Measurements from ENCODE around the gene TMCC3. TPM values are rescaled to one million over a fixed set of nuclear protein-coding genes. Genes with fewer than 3 reads are reported as not detected.

TMCC3 gene
- total RNA-seq, 3 donors from 2014 or later (not counting 1 experiment from before 2014, with no cell fraction given): 20.1 to 29.3 (median 21.6) TPM

DNA sequence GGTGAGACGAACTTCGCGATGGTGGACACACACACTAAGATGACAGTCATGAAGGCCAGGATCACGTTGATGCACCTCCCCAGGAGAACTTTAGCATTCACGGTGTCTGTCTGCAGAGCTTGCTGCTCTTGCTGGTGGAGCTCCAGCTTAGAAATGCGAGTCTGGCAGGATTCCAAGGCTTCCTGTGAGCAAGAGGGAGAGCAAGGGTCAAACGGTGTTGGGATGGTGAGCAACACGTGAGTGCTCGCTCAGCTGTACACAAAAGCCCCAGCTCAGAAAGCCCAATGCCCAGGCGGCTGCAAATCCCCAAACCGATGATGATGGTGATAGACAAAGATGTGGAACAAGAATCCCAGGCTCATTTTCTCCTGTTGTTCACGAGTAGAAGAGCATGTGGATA, 78.8 kb downstream of the TMCC3 start:
- ATAC-seq: no peak
- H3K27ac Mint-ChIP-seq: no peak overlapping the region
- no peaks in the 10 kb centered on the region for H3K9me3 ChIP-seq (ENCODE audit: control insufficient read depth, insufficient read depth, low read length)
- no peak for TF ChIP-seq CTCF (IDR thresholded peaks at IDR 0.05)
- no peaks in the 10 kb centered on the region for H3K4me1 Mint-ChIP-seq
- no peak overlapping the region for H3K4me3 ChIP-seq (ENCODE audit: low read length)
- 84% methylated on average over 12 of the region's 12 CpGs for WGBS (ENCODE audit: insufficient coverage)
- H3K4me3 Mint-ChIP-seq: no peak overlapping the region
- no peaks in the 10 kb centered on the region for H3K27me3 Mint-ChIP-seq (ENCODE audit: low read depth in 2 of 2)
- H3K27me3 ChIP-seq (ENCODE audit: control insufficient read depth, insufficient read depth, low read length): no peaks in the 10 kb centered on the region
- DNase-seq: no peak
- no peaks in the 10 kb centered on the region for H3K4me1 ChIP-seq (ENCODE audit: control insufficient read depth, insufficient read depth, low read length)
- no peak overlapping the region for H3K27ac ChIP-seq (ENCODE audit: low read length)
- peaks cover 34% of the 10 kb centered on the region for H3K36me3 Mint-ChIP-seq
- peaks cover 12% of the 10 kb centered on the region for H3K36me3 ChIP-seq (ENCODE audit: control insufficient read depth, insufficient read depth, low read length)
- no peaks in the 10 kb centered on the region for H3K9me3 Mint-ChIP-seq
- intact Hi-C loops (cut with micrococcal nuclease): no loop called here

GRCh38 chr12:94570161-94570560, 80.2 kb downstream of the TMCC3 start:
- Histone ChIP-seq H3K27ac (ENCODE audit: low read length) (no peak overlapping the region), H3K9me3 (ENCODE audit: control insufficient read depth, insufficient read depth, low read length) (no peaks in the 10 kb centered on the region), H3K27me3 (ENCODE audit: control insufficient read depth, insufficient read depth, low read length) (no peaks in the 10 kb centered on the region), H3K4me3 (ENCODE audit: low read length) (no peak overlapping the region), H3K4me1 (ENCODE audit: control insufficient read depth, insufficient read depth, low read length) (no peaks in the 10 kb centered on the region), H3K36me3 (ENCODE audit: control insufficient read depth, insufficient read depth, low read length) (peaks cover 12% of the 10 kb centered on the region)
- no peak overlapping the region for H3K4me3 Mint-ChIP-seq
- no peaks in the 10 kb centered on the region for H3K27me3 Mint-ChIP-seq (ENCODE audit: low read depth in 2 of 2)
- 92% methylated on average over 7 of the region's 7 CpGs for WGBS (ENCODE audit: insufficient coverage)
- H3K9me3 Mint-ChIP-seq: no peaks in the 10 kb centered on the region
- ATAC-seq (no peak), DNase-seq (no peak)
- no peak overlapping the region for H3K27ac Mint-ChIP-seq
- H3K36me3 Mint-ChIP-seq: peaks cover 32% of the 10 kb centered on the region
- H3K4me1 Mint-ChIP-seq: no peaks in the 10 kb centered on the region
- no peak for TF ChIP-seq CTCF (IDR thresholded peaks at IDR 0.05)
- intact Hi-C loops (cut with micrococcal nuclease): no loop called here

GRCh38 chr12:94567761-94568160, 82.6 kb downstream of the TMCC3 start:
- no peaks in the 10 kb centered on the region for H3K4me1 ChIP-seq (ENCODE audit: control insufficient read depth, insufficient read depth, low read length)
- no peaks in the 10 kb centered on the region for H3K9me3 Mint-ChIP-seq
- intact Hi-C loops (cut with micrococcal nuclease): no loop called here
- peaks cover 12% of the 10 kb centered on the region for H3K36me3 ChIP-seq (ENCODE audit: control insufficient read depth, insufficient read depth, low read length)
- 95% methylated on average over 5 of the region's 6 CpGs for WGBS (ENCODE audit: insufficient coverage)
- H3K36me3 Mint-ChIP-seq: peaks cover 25% of the 10 kb centered on the region
- H3K4me1 Mint-ChIP-seq: no peaks in the 10 kb centered on the region
- H3K4me3 Mint-ChIP-seq: no peak overlapping the region
- ATAC-seq: no peak
- H3K9me3 ChIP-seq (ENCODE audit: control insufficient read depth, insufficient read depth, low read length): no peaks in the 10 kb centered on the region
- H3K27ac Mint-ChIP-seq: no peak overlapping the region
- no peak overlapping the region for H3K27ac ChIP-seq (ENCODE audit: low read length)
- no peak for DNase-seq
- no peaks in the 10 kb centered on the region for H3K27me3 Mint-ChIP-seq (ENCODE audit: low read depth in 2 of 2)
- TF ChIP-seq CTCF (IDR thresholded peaks at IDR 0.05): no peak
- H3K27me3 ChIP-seq (ENCODE audit: control insufficient read depth, insufficient read depth, low read length): no peaks in the 10 kb centered on the region
- no peak overlapping the region for H3K4me3 ChIP-seq (ENCODE audit: low read length)

DNA sequence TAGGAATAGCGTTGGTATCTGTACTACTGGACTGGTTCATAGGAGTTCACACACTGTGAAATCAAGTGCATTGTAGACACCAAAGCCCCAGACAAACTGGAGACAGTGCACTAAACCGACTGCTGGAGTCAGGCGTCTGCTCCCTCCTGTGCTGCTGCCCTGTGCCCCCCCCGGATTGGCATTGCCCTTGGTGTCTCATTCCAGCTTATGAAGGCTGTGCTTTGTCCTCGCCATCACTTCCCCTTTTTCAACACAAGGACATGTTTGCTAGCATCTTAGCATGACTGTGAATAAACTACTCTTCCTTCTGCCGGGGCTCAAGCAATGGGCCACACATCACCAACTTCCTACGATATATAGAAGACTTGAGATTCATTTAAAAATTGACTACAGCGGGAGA, 84.0 kb downstream of the TMCC3 start:
- H3K27ac Mint-ChIP-seq: no peak overlapping the region
- Histone ChIP-seq H3K4me1 (ENCODE audit: control insufficient read depth, insufficient read depth, low read length) (no peaks in the 10 kb centered on the region), H3K27me3 (ENCODE audit: control insufficient read depth, insufficient read depth, low read length) (no peaks in the 10 kb centered on the region), H3K9me3 (ENCODE audit: control insufficient read depth, insufficient read depth, low read length) (no peaks in the 10 kb centered on the region), H3K27ac (ENCODE audit: low read length) (no peak overlapping the region), H3K36me3 (ENCODE audit: control insufficient read depth, insufficient read depth, low read length) (peaks cover 10% of the 10 kb centered on the region), H3K4me3 (ENCODE audit: low read length) (no peak overlapping the region)
- H3K9me3 Mint-ChIP-seq: no peaks in the 10 kb centered on the region
- TF ChIP-seq CTCF (IDR thresholded peaks at IDR 0.05): no peak
- H3K27me3 Mint-ChIP-seq (ENCODE audit: low read depth in 2 of 2): no peaks in the 10 kb centered on the region
- intact Hi-C loops (cut with micrococcal nuclease): no loop called here
- ATAC-seq (no peak), DNase-seq (no peak)
- WGBS (ENCODE audit: insufficient coverage): 72% methylated on average over 6 of the region's 8 CpGs
- H3K4me3 Mint-ChIP-seq: no peak overlapping the region
- H3K36me3 Mint-ChIP-seq: peaks cover 22% of the 10 kb centered on the region
- H3K4me1 Mint-ChIP-seq: no peaks in the 10 kb centered on the region
